H1 (cell line): Measurements from ENCODE around the gene TBC1D22B. TPM values are rescaled to one million over a fixed set of nuclear protein-coding genes. Genes with fewer than 3 reads are reported as not detected.

ENCODE experiments used
- CBX5 ChIP-seq: fragments of 300-800, 300-1000 bp; sonication (generic); IDR thresholded peaks from 2 replicates; pipeline ENCODE4 v1.7.1; 2016; ENCODE audit warnings: antibody characterized with exemption, low read length, low read depth
- POLR2A ChIP-seq, 2 experiments: IDR thresholded peaks; 1 replicate in 1 of 2; 2 replicates in 1 of 2; pipeline ENCODE4 v1.6.1; 2011; ENCODE audit warnings: low read depth in 2 of 2, low read length in 2 of 2, mild to moderate bottlenecking in 2 of 2; ENCODE audit errors: control extremely low read depth in 1 of 2
- RBBP5 ChIP-seq: IDR thresholded peaks from 2 replicates; pipeline ENCODE4 v1.7.1; 2012; ENCODE audit warnings: low read depth, mild to moderate bottlenecking, inconsistent platforms, low read length, moderate library complexity, borderline replicate concordance
- SP2 ChIP-seq: IDR thresholded peaks from 2 replicates; pipeline ENCODE4 v1.6.1; 2012; ENCODE audit warnings: mild to moderate bottlenecking, low read length, inconsistent platforms
- SP4 ChIP-seq: IDR thresholded peaks from 2 replicates; pipeline ENCODE4 v1.6.1; 2012; ENCODE audit warnings: low read length, inconsistent platforms
- polyA plus RNA-seq, 7 experiments: library from polyadenylated mRNA; depleted of rRNA in 3 of 7; stranded (reverse) in 5 of 7; unstranded in 2 of 7; fragments of >200 nt in 5 of 7; fragments of 200-250 nt in 2 of 7; gene quantifications; 1 replicate in 5 of 7; 2 replicates in 1 of 7; 4 replicates in 1 of 7; pipeline versions ENCODE4 v1.2.1 to v1.2.3, GENCODE V29; 2011 to 2013; ENCODE audit warnings: missing spikeins in 2 of 7, mixed read lengths in 2 of 7
- total RNA-seq: library from RNA; stranded (reverse); fragmentation: NEBNext Ultra II Directional; extraction: Animal tissue kit (Norgen Biotek cat#: 25700); gene quantifications from 2 replicates; pipeline ENCODE4 v1.2.1, GENCODE V29; 2021

Gene TBC1D22B
- total and polyA plus RNA-seq, 2 of the 8 experiments (the other 6 are each of a cell fraction or from before 2014, with no cell fraction given) = 10.1 to 17.4 TPM

- TF ChIP-seq POLR2A (IDR thresholded peaks at IDR 0.05; ENCODE audit: control extremely low read depth in 1 of 2, low read depth in 2 of 2, low read length in 2 of 2) (no peak), RBBP5 (no peak), SP2 (no peak), CBX5 (no peak), SP4 (no peak)
These were observed 6.3 kb upstream of the TBC1D22B start (continued) for GRCh38 chr6:37251211-37251780.
